Esophagus muscularis mucosa (tissue), 3 donors: ENCODE measurements around the gene IRGQ.

Source experiments
- POLR2AphosphoS5 ChIP-seq, 2 donors: sonication (generic); formaldehyde crosslinking; IDR thresholded peaks; one replicate each; pipeline ENCODE4 v1.6.1; 2017; ENCODE audit warnings: antibody characterized with exemption in 2 of 2
- TF ChIP-seq, protein P1 (sequence below), 3 experiments: fragments of 200-600 bp in 2 of 3; fragments of 450-650 bp in 1 of 3; sonication (generic) in 2 of 3; IDR thresholded peaks; one replicate each; pipeline ENCODE4 v1.5.1; 2017 to 2019; ENCODE audit warnings: antibody characterized with exemption in 3 of 3, mild to moderate bottlenecking in 2 of 3, moderate library complexity in 1 of 3

DNA sequence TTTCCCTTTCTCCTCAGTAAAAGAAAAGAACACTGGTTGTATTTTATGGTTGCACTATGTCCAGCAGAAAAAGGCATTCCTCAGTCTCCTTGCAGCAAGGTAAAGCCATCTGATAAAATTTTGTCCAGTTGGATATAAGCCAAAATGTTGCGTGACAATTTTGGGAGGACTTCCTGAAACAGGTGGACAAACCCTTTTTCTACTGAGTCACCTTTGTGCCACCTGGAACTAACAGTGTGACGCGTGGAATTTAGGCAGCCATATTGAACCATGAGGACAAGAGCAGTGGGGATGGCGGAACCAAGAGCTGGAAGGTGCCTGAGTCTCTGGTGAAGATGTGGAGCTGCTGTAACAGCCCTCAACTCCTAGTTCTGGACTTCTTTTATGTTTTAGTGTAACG is 35.6 kb upstream of the IRGQ start:
- TF ChIP-seq, protein P1, sequence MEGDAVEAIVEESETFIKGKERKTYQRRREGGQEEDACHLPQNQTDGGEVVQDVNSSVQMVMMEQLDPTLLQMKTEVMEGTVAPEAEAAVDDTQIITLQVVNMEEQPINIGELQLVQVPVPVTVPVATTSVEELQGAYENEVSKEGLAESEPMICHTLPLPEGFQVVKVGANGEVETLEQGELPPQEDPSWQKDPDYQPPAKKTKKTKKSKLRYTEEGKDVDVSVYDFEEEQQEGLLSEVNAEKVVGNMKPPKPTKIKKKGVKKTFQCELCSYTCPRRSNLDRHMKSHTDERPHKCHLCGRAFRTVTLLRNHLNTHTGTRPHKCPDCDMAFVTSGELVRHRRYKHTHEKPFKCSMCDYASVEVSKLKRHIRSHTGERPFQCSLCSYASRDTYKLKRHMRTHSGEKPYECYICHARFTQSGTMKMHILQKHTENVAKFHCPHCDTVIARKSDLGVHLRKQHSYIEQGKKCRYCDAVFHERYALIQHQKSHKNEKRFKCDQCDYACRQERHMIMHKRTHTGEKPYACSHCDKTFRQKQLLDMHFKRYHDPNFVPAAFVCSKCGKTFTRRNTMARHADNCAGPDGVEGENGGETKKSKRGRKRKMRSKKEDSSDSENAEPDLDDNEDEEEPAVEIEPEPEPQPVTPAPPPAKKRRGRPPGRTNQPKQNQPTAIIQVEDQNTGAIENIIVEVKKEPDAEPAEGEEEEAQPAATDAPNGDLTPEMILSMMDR (IDR thresholded peaks at IDR 0.05): no peak
- no peak for TF ChIP-seq POLR2AphosphoS5 (IDR thresholded peaks at IDR 0.05)
